HepG2 (cell line): Measurements from ENCODE around the gene NFASC.

Experiments
- ATF6 ChIP-seq: sonication (generic); formaldehyde crosslinking; conservative IDR thresholded peaks from 2 replicates; pipeline ENCODE4 v1.4.0; 2020; ENCODE audit warnings: missing genetic modification reagents
- HDAC1 ChIP-seq: sonication (generic); formaldehyde crosslinking; IDR thresholded peaks from 2 replicates; pipeline ENCODE4 v1.5.1; 2020; ENCODE audit warnings: mild to moderate bottlenecking, missing genetic modification reagents
- HNRNPH1 ChIP-seq: fragments of 200-400 bp; formaldehyde crosslinking; optimal IDR thresholded peaks from 2 replicates; pipeline ENCODE3; 2017; ENCODE audit warnings: mild to moderate bottlenecking, low read depth, low read length
- ISX ChIP-seq: sonication (generic); formaldehyde crosslinking; conservative IDR thresholded peaks from 2 replicates; pipeline ENCODE4 v1.5.0; 2020; ENCODE audit warnings: missing genetic modification reagents
- KDM5B ChIP-seq: sonication (generic); formaldehyde crosslinking; IDR thresholded peaks from 2 replicates; pipeline ENCODE4 v1.4.0; 2020; ENCODE audit warnings: missing genetic modification reagents, mild to moderate bottlenecking, borderline replicate concordance
- POLR2AphosphoS5 ChIP-seq: IDR thresholded peaks from 2 replicates; pipeline ENCODE4 v1.6.1; 2012; ENCODE audit warnings: low read depth, low read length
- PRDM10 ChIP-seq: sonication (generic); formaldehyde crosslinking; IDR thresholded peaks from 2 replicates; pipeline ENCODE4 v1.4.0; 2020; ENCODE audit warnings: low read depth, missing genetic modification reagents
- STAT5B ChIP-seq: sonication (generic); formaldehyde crosslinking; IDR thresholded peaks from 2 replicates; pipeline ENCODE4 v1.4.0; 2020; ENCODE audit warnings: missing genetic modification reagents
- TAF1 ChIP-seq: sonication (generic); formaldehyde crosslinking; IDR thresholded peaks from 2 replicates; pipeline ENCODE4 v1.4.0; 2020; ENCODE audit warnings: missing genetic modification reagents
- TEAD3 ChIP-seq: optimal IDR thresholded peaks from 2 replicates; pipeline ENCODE3; 2016; ENCODE audit warnings: borderline replicate concordance
- YY1 ChIP-seq: IDR thresholded peaks from 2 replicates; pipeline ENCODE4 v1.6.1; 2011; ENCODE audit warnings: low read length, low read depth, moderate library complexity, mild to moderate bottlenecking; ENCODE audit not compliant: insufficient read depth, insufficient replicate concordance
- ZBTB7A ChIP-seq: sonication (generic); formaldehyde crosslinking; IDR thresholded peaks from 2 replicates; pipeline ENCODE4 v1.8.0; 2022; ENCODE audit warnings: mild to moderate bottlenecking, missing genetic modification reagents
- ZNF484 ChIP-seq: sonication (generic); formaldehyde crosslinking; IDR thresholded peaks from 2 replicates; pipeline ENCODE4 v1.5.1; 2020; ENCODE audit warnings: mild to moderate bottlenecking, low read depth, missing genetic modification reagents, borderline replicate concordance
- ZNF652 ChIP-seq: IDR thresholded peaks from 2 replicates; pipeline ENCODE4 v1.6.1; 2016; ENCODE audit warnings: low read depth, borderline replicate concordance

GRCh38 chr1:204923626-204924012 is 53.0 kb downstream of the NFASC start:
- TF ChIP-seq HNRNPH1 (no peak), ZBTB7A (no peak), KDM5B (CRISPR knock-in tag) (no peak), ZNF484 (no peak), STAT5B (CRISPR knock-in tag) (no peak), ATF6 (CRISPR knock-in tag) (no peak), YY1 (no peak), TAF1 (CRISPR knock-in tag) (no peak), TEAD3 (CRISPR knock-in tag) (no peak), POLR2AphosphoS5 (no peak), HDAC1 (CRISPR knock-in tag) (no peak), PRDM10 (no peak), ISX (CRISPR knock-in tag) (no peak), ZNF652 (CRISPR knock-in tag) (no peak)
